ENCODE data around the gene GRID1.

- no peak for TF ChIP-seq POLR2AphosphoS5 (IDR thresholded peaks at IDR 0.05; ENCODE audit: insufficient read depth in 1 of 2, low read depth in 1 of 2)
- no peak for TF ChIP-seq CTCF (IDR thresholded peaks at IDR 0.05)
- TF ChIP-seq POLR2A (IDR thresholded peaks at IDR 0.05) = no peak
Measured at GRCh38 chr10:86245015-86245394, 121.6 kb downstream of the GRID1 start.
